SK-N-MC (cell line): Measurements from ENCODE around the gene CRTC3.

ENCODE experiments used
- EZH2 ChIP-seq: fragments of 200-600 bp; sonication (generic); IDR thresholded peaks from one replicate; pipeline ENCODE4 v1.6.1; 2017; ENCODE audit warnings: antibody characterized with exemption
- FOXP2 ChIP-seq: optimal IDR thresholded peaks from 2 replicates; pipeline ENCODE3; 2011; ENCODE audit warnings: mild to moderate bottlenecking, moderate library complexity; ENCODE audit not compliant: insufficient read depth; ENCODE audit errors: extremely low read length, control extremely low read depth

- TF ChIP-seq EZH2, result no peak
- no peak for TF ChIP-seq FOXP2
Observed at GRCh38 chr15:90609242-90610180, 79.8 kb downstream of the CRTC3 start.
